GM18909 (cell line): ENCODE data around the gene ATP2C1.
"Not testable (repeated sequence)": the region's sequence is repeated elsewhere in the genome, so short reads cannot be mapped to it uniquely, and the experiment has no call there.

Experiments used
- ATAC-seq: cut with Tn5 transposase; IDR thresholded peaks from one replicate; pipeline ENCODE4 v1.9.1; 2021; ENCODE audit warnings: mild to moderate bottlenecking; ENCODE audit not compliant: unreplicated experiment, poor library complexity

Gene ATP2C1

DNA sequence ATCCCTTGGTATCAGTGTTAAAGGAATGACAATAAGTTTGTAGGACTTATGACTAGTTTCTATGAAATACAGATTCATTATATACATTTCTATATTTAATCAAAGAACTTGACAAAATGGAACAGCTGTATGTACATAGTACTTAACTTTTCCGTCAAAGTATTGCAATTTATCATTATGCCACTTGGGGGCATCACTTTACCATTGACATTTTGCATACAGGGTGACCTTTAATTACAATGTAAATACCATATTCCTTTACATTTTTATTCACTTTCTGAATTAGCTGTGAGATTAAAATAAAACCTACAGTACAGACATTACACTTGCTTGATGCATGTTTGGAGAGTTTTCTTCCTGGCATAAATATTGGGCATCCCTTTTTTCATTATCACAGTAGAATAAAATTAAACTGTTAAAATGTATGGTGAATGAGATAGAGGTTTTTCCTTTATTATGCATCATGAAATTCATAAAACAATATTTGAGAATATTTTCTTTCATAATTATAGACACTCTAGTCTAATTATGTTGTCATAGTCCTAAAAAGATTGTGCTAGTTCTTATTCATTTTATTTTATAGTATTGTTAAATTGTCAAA, 139.7 kb downstream of the ATP2C1 start:
- peak; percentile 60 for ATAC-seq

GRCh38 chr3:131036200-131036816, 142.4 kb downstream of the ATP2C1 start:
- no peak for ATAC-seq

DNA sequence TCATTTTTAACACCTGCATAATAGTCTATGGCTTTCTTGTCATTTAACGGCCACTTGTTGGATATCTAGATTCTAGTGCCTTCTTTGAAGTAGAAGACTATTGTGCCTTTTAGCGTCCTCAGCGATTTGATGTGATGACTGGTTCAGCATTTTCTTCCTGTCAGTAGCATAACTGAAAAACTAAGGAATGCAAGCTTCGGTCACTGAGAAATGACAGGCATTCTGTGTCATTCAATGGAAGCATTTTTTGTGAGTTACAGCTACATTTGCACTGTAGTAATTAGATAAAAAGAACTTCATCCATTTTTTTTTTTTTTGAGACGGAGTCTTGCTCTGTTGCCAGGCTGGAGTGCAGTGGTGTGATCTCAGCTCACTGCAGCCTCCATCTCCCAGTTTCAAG, 143.1 kb downstream of the ATP2C1 start:
- ATAC-seq: no peak

DNA sequence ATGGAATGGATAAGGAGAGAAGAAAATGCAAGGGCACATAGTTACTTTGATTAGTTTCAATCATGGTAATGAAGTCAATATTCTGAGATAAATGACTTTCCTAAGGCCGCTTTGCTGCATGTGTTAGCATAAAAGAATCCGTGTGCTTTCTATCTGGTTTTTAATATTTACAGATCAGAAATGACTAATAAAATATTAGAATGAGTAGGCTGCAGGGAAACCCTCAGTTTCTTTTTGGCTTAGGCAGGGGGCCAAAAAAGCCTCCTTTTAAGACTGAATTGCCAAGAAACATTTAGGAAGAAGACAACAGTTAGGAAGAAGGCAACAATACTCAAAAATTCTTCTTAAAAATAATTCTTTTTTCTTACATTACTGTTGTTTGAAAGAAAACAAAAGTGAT, 144.4 kb downstream of the ATP2C1 start:
- ATAC-seq: no peak

GRCh38 chr3:131042271-131042985, 148.5 kb downstream of the ATP2C1 start:
- ATAC-seq: not testable (repeated sequence)

GRCh38 chr3:131047582-131047981, 153.7 kb downstream of the ATP2C1 start:
- no peak for ATAC-seq

- no peak for ATAC-seq
Observed at GRCh38 chr3:131048030-131048429, 154.1 kb downstream of the ATP2C1 start.

GRCh38 chr3:131050001-131050400, 156.1 kb downstream of the ATP2C1 start:
- ATAC-seq: no peak

DNA sequence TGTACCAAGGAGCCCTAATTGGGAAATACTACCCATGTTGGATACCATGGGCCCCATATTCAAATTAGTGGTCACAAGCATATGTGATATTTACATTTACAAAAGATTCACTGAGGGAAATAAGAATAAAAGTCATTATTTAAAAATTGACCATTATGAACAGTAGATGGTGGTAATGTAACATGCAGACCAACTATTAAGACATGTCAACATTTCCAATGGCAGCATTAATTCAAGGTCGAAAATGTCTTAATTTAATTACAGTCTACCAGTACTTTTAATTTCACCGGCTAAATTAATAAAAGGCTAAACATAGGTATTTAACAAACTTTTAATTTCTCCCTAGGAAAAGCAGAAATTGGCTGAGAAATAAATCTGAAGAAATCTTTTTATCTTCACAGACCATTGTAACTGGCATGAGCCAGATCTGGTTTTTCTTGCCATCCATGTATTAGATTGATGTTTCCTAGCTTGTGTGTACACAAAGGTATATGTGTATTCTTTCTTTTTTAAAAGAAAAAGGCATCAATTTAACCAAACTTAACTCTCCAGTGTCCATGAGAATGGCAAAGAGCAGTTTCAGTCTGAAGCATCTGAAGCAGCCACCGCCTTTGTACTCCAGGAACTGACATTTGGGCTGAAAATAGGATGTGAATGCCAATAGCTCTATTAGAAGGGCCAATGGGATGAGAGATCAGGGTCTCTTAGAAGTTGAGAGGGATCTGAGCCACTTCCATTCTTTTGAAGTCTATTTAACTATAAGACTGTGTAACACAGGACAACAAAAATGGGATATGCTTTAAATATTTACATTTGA, 159.4 kb downstream of the ATP2C1 start:
- no peak for ATAC-seq
